GM12878 (cell line): Measurements from ENCODE around the gene TNPO2. TPM values are rescaled to one million over a fixed set of nuclear protein-coding genes. Genes with fewer than 3 reads are reported as not detected.

Experiments
- ATAC-seq: fragments of 200-7000 bp; cut with Tn5 transposase; 3 replicates; pipeline ENCODE4 v1.9.1; 2020; ENCODE audit warnings: mild to moderate bottlenecking, moderate library complexity
- BruUV-seq: library from RNA; stranded (reverse); fragments of 400-500 nt; replicated peaks from 2 replicates; lab custom pipeline; 2021; lab: Mats Ljungman, UMichigan
- CTCF ChIA-PET: fragments of 300-600 bp; sonication (Branson Sonifier 250); formaldehyde crosslinking; extraction: SDS; loops from one replicate; lab custom pipeline; 2021; ENCODE audit warnings: inconsistent platforms; lab: Yijun Ruan, JAX
- POLR2A ChIA-PET: fragments of 350-600 bp; formaldehyde crosslinking; extraction: SDS; loops from one replicate; lab custom pipeline; 2021; ENCODE audit warnings: inconsistent platforms; lab: Charles Lee
- RAD21 ChIA-PET: fragments of 300-600 bp; sonication (Branson Sonifier 250); formaldehyde crosslinking; loops from one replicate; lab custom pipeline; 2023; ENCODE audit warnings: antibody characterized with exemption; ENCODE audit not compliant: unreplicated experiment; lab: Charles Lee
- SMC1A ChIA-PET: fragments of 300-600 bp; sonication (Branson Sonifier 250); formaldehyde crosslinking; loops from one replicate; lab custom pipeline; 2023; ENCODE audit not compliant: unreplicated experiment, uncharacterized antibody; lab: Charles Lee
- DNase-seq: peaks from one replicate; pipeline ENCODE4 v3.0.0-alpha.2; 2011; ENCODE audit warnings: low read depth, low spot score
- FAIRE-seq: peaks from 3 replicates; lab custom pipeline; 2011; peaks lifted over from hg19 to GRCh38; lab: Jason Lieb, UNC
- H2AFZ ChIP-seq: 2 replicates; pipeline ENCODE4 v1.6.0; 2011; ENCODE audit warnings: low read depth, low read length, control low read depth; ENCODE audit not compliant: control insufficient read depth
- H3K27ac ChIP-seq: 2 replicates; pipeline ENCODE4 v1.5.1; 2011; ENCODE audit warnings: control low read depth; ENCODE audit not compliant: control insufficient read depth, insufficient read depth
- H3K27me3 ChIP-seq, 2 experiments: replicated peaks in 1 of 2; 2 replicates each; pipeline versions ENCODE4 v1.6.0 to v1.6.1; 2011; ENCODE audit warnings: low read length in 1 of 2; ENCODE audit not compliant: control insufficient read depth in 2 of 2, insufficient read depth in 2 of 2
- H3K36me3 ChIP-seq, 2 experiments: 2 replicates each; pipeline ENCODE4 v1.5.1; 2011; ENCODE audit warnings: low read length in 1 of 2; ENCODE audit not compliant: control insufficient read depth in 2 of 2, insufficient read depth in 2 of 2
- H3K4me1 ChIP-seq: 2 replicates; pipeline ENCODE4 v1.6.1; 2011; ENCODE audit warnings: mild to moderate bottlenecking, low read length, moderate library complexity, mixed read lengths; ENCODE audit not compliant: control insufficient read depth, insufficient read depth
- H3K4me2 ChIP-seq: 2 replicates; pipeline ENCODE4 v1.6.0; 2011; ENCODE audit warnings: control low read depth; ENCODE audit not compliant: control insufficient read depth, insufficient read depth
- H3K4me3 ChIP-seq: fragments of 200-600 bp; sonication (generic); 2 replicates; pipeline ENCODE4 v1.5.1; 2016
- H3K79me2 ChIP-seq: 2 replicates; pipeline ENCODE4 v1.6.0; 2011; ENCODE audit warnings: low read length; ENCODE audit not compliant: control insufficient read depth, insufficient read depth
- H3K9ac ChIP-seq: 2 replicates; pipeline ENCODE4 v1.8.0; 2011; ENCODE audit warnings: low read length, control low read depth, mixed read lengths; ENCODE audit not compliant: control insufficient read depth, insufficient read depth
- H3K9me3 ChIP-seq: replicated peaks from 3 replicates; pipeline ENCODE4 v1.5.1; 2011; ENCODE audit warnings: mild to moderate bottlenecking, low read length; ENCODE audit not compliant: control insufficient read depth, insufficient read depth
- H4K20me1 ChIP-seq: 2 replicates; pipeline ENCODE4 v1.6.0; 2011; ENCODE audit not compliant: control insufficient read depth, insufficient read depth
- ATF3 ChIP-seq: IDR thresholded peaks from 2 replicates; pipeline ENCODE4 v1.6.1; 2011; ENCODE audit warnings: low read depth, mild to moderate bottlenecking, low read length, moderate library complexity, borderline replicate concordance; ENCODE audit errors: extremely low read depth
- GABPA ChIP-seq: IDR thresholded peaks from 2 replicates; pipeline ENCODE4 v1.6.1; 2014; ENCODE audit warnings: antibody characterized with exemption, low read depth, mild to moderate bottlenecking, inconsistent platforms
- GATAD2B ChIP-seq: fragments of 450-650 bp; conservative IDR thresholded peaks from 2 replicates; pipeline ENCODE4 v1.6.1; 2017; ENCODE audit warnings: low read depth, mild to moderate bottlenecking, moderate library complexity
- HDAC6 ChIP-seq: fragments of 200-600 bp; sonication (generic); IDR thresholded peaks from one replicate; pipeline ENCODE4 v1.8.0; 2017; ENCODE audit warnings: antibody characterized with exemption; ENCODE audit not compliant: unreplicated experiment
- IRF3 ChIP-seq: fragments of 450-650 bp; IDR thresholded peaks from 2 replicates; pipeline ENCODE4 v1.6.1; 2014; ENCODE audit warnings: mild to moderate bottlenecking
- MEF2A ChIP-seq: IDR thresholded peaks from 2 replicates; pipeline ENCODE4 v1.6.1; 2011; ENCODE audit warnings: low read depth, mild to moderate bottlenecking, low read length, moderate library complexity; ENCODE audit not compliant: insufficient read depth
- MLLT1 ChIP-seq: fragments of 450-650 bp; IDR thresholded peaks from 2 replicates; pipeline ENCODE4 v1.6.1; 2016; ENCODE audit warnings: mild to moderate bottlenecking
- NBN ChIP-seq: fragments of 450-650 bp; IDR thresholded peaks from 2 replicates; pipeline ENCODE4 v1.6.1; 2016
- NFIC ChIP-seq: IDR thresholded peaks from 2 replicates; pipeline ENCODE4 v1.6.1; 2012; ENCODE audit warnings: low read depth, mild to moderate bottlenecking, inconsistent platforms, low read length, moderate library complexity
- NFXL1 ChIP-seq: fragments of 450-650 bp; IDR thresholded peaks from 2 replicates; pipeline ENCODE4 v1.6.1; 2017; ENCODE audit warnings: antibody characterized with exemption, mild to moderate bottlenecking, borderline replicate concordance
- NFYA ChIP-seq: IDR thresholded peaks from 2 replicates; pipeline ENCODE4 v1.6.1; 2011; ENCODE audit warnings: low read depth, mild to moderate bottlenecking, low read length, improper control_type of control experiment, borderline replicate concordance
- PRDM15 ChIP-seq: fragments of 450-650 bp; formaldehyde crosslinking; IDR thresholded peaks from 2 replicates; pipeline ENCODE4 v1.4.0; 2020; ENCODE audit warnings: mild to moderate bottlenecking, moderate library complexity
- RAD21 ChIP-seq: IDR thresholded peaks from 2 replicates; pipeline ENCODE4 v1.6.1; 2011; ENCODE audit warnings: mild to moderate bottlenecking, low read depth, low read length, moderate library complexity; ENCODE audit not compliant: insufficient read depth
- SIN3A ChIP-seq: IDR thresholded peaks from 2 replicates; pipeline ENCODE4 v1.6.1; 2012; ENCODE audit warnings: low read depth, low read length, improper control_type of control experiment
- SRF ChIP-seq, 2 experiments: IDR thresholded peaks; 2 replicates each; pipeline ENCODE4 v1.6.1; 2011; ENCODE audit warnings: low read depth in 2 of 2, low read length in 2 of 2, mild to moderate bottlenecking in 1 of 2, moderate library complexity in 1 of 2
- TCF3 ChIP-seq: IDR thresholded peaks from 2 replicates; pipeline ENCODE4 v1.6.1; 2012; ENCODE audit warnings: low read depth, mild to moderate bottlenecking, low read length, borderline replicate concordance; ENCODE audit not compliant: insufficient read depth
- ZZZ3 ChIP-seq: IDR thresholded peaks from 2 replicates; pipeline ENCODE4 v1.6.1; 2011; ENCODE audit warnings: low read depth; ENCODE audit not compliant: control insufficient read depth, insufficient read length
- WGBS: methylation state at CpG from one replicate; pipeline ENCODE4 v1.1.6; 2016; ENCODE audit warnings: low lambda C conversion rate; ENCODE audit not compliant: insufficient replicate concordance, insufficient coverage; ENCODE audit errors: missing lambda C conversion rate; 5-methylcytosine and 5-hydroxymethylcytosine counted together
- in situ Hi-C: fragments of 300-500 bp; cut with MboI; formaldehyde crosslinking; loops from 9 replicates; pipeline ENCODE4 v1.14.3; 2018; ENCODE audit warnings: mixed read lengths
- intact Hi-C: fragments of 100-400 bp; cut with micrococcal nuclease; formaldehyde crosslinking; loops from one replicate; pipeline ENCODE4 v1.14.2; 2022; ENCODE audit not compliant: unreplicated experiment
- polyA plus RNA-seq, 11 experiments: library from polyadenylated mRNA; depleted of rRNA in 4 of 11; unstranded in 6 of 11; stranded (reverse) in 5 of 11; fragments of >200 nt; fragmentation: Nextera tagmentation in 4 of 11; fragmentation: Illumina TruSeq in 1 of 11; extraction: Ambion mirVana in 4 of 11; extraction: Trizol in 1 of 11; gene quantifications; 1 replicate in 1 of 11; 2 replicates in 10 of 11; pipeline versions ENCODE4 v1.2.1 to v1.2.3, GENCODE V29; 2011 to 2016; ENCODE audit warnings: inconsistent platforms in 2 of 11, missing spikeins in 2 of 11, low read depth in 1 of 11
- total RNA-seq, 4 experiments: library from RNA; depleted of rRNA in 3 of 4; stranded (reverse); fragments of >200 nt in 3 of 4; fragmentation: Illumina TruSeq in 1 of 4; extraction: Trizol in 1 of 4; gene quantifications; 2 replicates each; pipeline versions ENCODE4 v1.2.1 to v1.2.3, GENCODE V29; 2013 to 2021

The TNPO2 gene
- total and polyA plus RNA-seq, 10 of the 15 experiments (the other 5 are each of a cell fraction or from before 2014, with no cell fraction given), result 5.5 to 99.7 (median 29.6) TPM

- Histone ChIP-seq H3K9me3 (no peaks in the 10 kb centered on the region), H3K9ac (no peak overlapping the region), H3K4me3 (no peak overlapping the region), H3K79me2 (no peaks in the 10 kb centered on the region), H4K20me1 (no peaks in the 10 kb centered on the region), H3K27ac (no peak overlapping the region), H2AFZ (no peak overlapping the region), H3K4me1 (no peaks in the 10 kb centered on the region)
- ATAC-seq (no peak), DNase-seq (no peak), FAIRE-seq (no peak)
- in situ Hi-C loops (loop anchor here (5.0 kb wide), 1 partner anchor 38 kb away; no protein-coding TSS in a partner anchor), intact Hi-C loops (loop anchor here (1.0 to 5.0 kb wide), 3 partner anchors 37 to 197 kb away; no protein-coding TSS in a partner anchor)
- WGBS, result 71% methylated on average over 6 of the region's 6 CpGs
- BruUV-seq, result no TSS peak
- SMC1A ChIA-PET, result interaction anchor here (1.2 to 2.6 kb wide), 6 partner anchors 22 to 87 kb away, joined by 3 to 31 read pairs (median 4); partner anchors contain the start of gene GET3
- POLR2A ChIA-PET, result no interaction called here
- TF ChIP-seq PRDM15, result no peak
- TF ChIP-seq ZZZ3, result no peak
- no peak for TF ChIP-seq HDAC6
- TF ChIP-seq NBN, result no peak
- TF ChIP-seq NFYA, result no peak
- no peak for TF ChIP-seq NFIC
- TF ChIP-seq TCF3, result no peak
- TF ChIP-seq MEF2A, result no peak
- no peak for TF ChIP-seq RAD21
- TF ChIP-seq GABPA, result no peak
- no peak for TF ChIP-seq MLLT1
- no peak for TF ChIP-seq SRF (IDR thresholded peaks at IDR 0.05; ENCODE audit: low read depth in 2 of 2, low read length in 2 of 2)
- TF ChIP-seq IRF3, result no peak
- no peak for TF ChIP-seq ATF3
- no peak for TF ChIP-seq NFXL1
- no peak for TF ChIP-seq SIN3A
- TF ChIP-seq GATAD2B, result no peak
- TF ChIP-seq, all 136 proteins: peak for 0
- CTCF ChIA-PET, result interaction anchor here (0.6 to 17.0 kb wide), 26 partner anchors 9 to 206 kb away, joined by 3 to 426 read pairs (median 4); partner anchors contain the start of genes DHPS, GCDH, GET3 and HOOK2
- Histone ChIP-seq H3K27me3 (peaks cover 0 to 2% of the 10 kb centered on the region in 2 experiments; a peak in 2 of 4 replicates), H3K4me2 (no peak overlapping the region), H3K36me3 (no peaks in the 10 kb centered on the region)
- RAD21 ChIA-PET, result interaction anchor here (1.2 to 9.0 kb wide), 7 partner anchors 17 to 88 kb away, joined by 3 to 76 read pairs (median 7); partner anchors contain the start of gene TNPO2
Measured at GRCh38 chr19:12759686-12760085, 36.0 kb upstream of the TNPO2 start.
